Measurements from ENCODE around the gene ATP2A3.
A peak's percentile ranks its signal among the peaks of the same experiment; 100 is the strongest.

The ATP2A3 gene

GRCh38 chr17:3964203-3965117, at the start of gene ATP2A3:
TSS of gene ATP2A3 (minus strand) at chr17:3964437. CDS start at chr17:3964291, 146 bp downstream.
- peak; percentile 47 for DNase-seq (ENCODE audit: low spot score)

- no peak for DNase-seq (ENCODE audit: low spot score)
These were observed 46.5 kb upstream of the ATP2A3 start for GRCh38 chr17:4010754-4011153.

- no peak for DNase-seq (ENCODE audit: low spot score)
These were observed 45.0 kb upstream of the ATP2A3 start for GRCh38 chr17:4009186-4009785.

- DNase-seq (ENCODE audit: low spot score) = no peak
These were observed 44.4 kb upstream of the ATP2A3 start for GRCh38 chr17:4008441-4009185.

- no peak for DNase-seq (ENCODE audit: low spot score)
These were observed 43.8 kb upstream of the ATP2A3 start for GRCh38 chr17:4008082-4008435.

GRCh38 chr17:4007346-4008081, 43.3 kb upstream of the ATP2A3 start:
- DNase-seq (ENCODE audit: low spot score) = no peak

- DNase-seq (ENCODE audit: low spot score) = no peak
These were observed 42.5 kb upstream of the ATP2A3 start for GRCh38 chr17:4006745-4007211.

- DNase-seq (ENCODE audit: low spot score) = no peak
These were observed 41.9 kb upstream of the ATP2A3 start for GRCh38 chr17:4006165-4006589.

GRCh38 chr17:4005296-4006164, 41.3 kb upstream of the ATP2A3 start:
- DNase-seq (ENCODE audit: low spot score) = no peak

- DNase-seq (ENCODE audit: low spot score) = peak; percentile 77
These were observed 40.5 kb upstream of the ATP2A3 start for GRCh38 chr17:4004517-4005295.

GRCh38 chr17:4003501-4004421, 39.5 kb upstream of the ATP2A3 start:
- peak; percentile 74 for DNase-seq (ENCODE audit: low spot score)

- DNase-seq (ENCODE audit: low spot score) = no peak
These were observed 38.9 kb upstream of the ATP2A3 start for GRCh38 chr17:4003131-4003500.

- no peak for DNase-seq (ENCODE audit: low spot score)
These were observed 36.9 kb upstream of the ATP2A3 start for GRCh38 chr17:4001048-4001590.

GRCh38 chr17:3998436-3998835, 34.2 kb upstream of the ATP2A3 start:
- no peak for DNase-seq (ENCODE audit: low spot score)

GRCh38 chr17:3995067-3995466, 30.8 kb upstream of the ATP2A3 start:
- no peak for DNase-seq (ENCODE audit: low spot score)

- no peak for DNase-seq (ENCODE audit: low spot score)
These were observed 30.0 kb upstream of the ATP2A3 start for GRCh38 chr17:3994221-3994576.

- no peak for DNase-seq (ENCODE audit: low spot score)
These were observed 29.4 kb upstream of the ATP2A3 start for GRCh38 chr17:3993493-3994220.

- no peak for DNase-seq (ENCODE audit: low spot score)
These were observed 28.1 kb upstream of the ATP2A3 start for GRCh38 chr17:3992370-3992769.
